DOHH2 (cell line): ENCODE results near the gene SPACDR.

Source experiments
- H3F3A ChIP-seq: fragments of 200-600 bp; sonication (generic), shearing (Covaris generic); 2 replicates; pipeline ENCODE4 v1.6.0; 2016; ENCODE audit warnings: antibody characterized with exemption, mild to moderate bottlenecking; ENCODE audit not compliant: control insufficient read depth, insufficient read depth
- H3K27ac ChIP-seq: fragments of 200-600 bp; sonication (generic); 2 replicates; pipeline ENCODE4 v1.5.1; 2014; ENCODE audit warnings: low read depth, mild to moderate bottlenecking, low read length, moderate library complexity
- H3K27me3 ChIP-seq: fragments of 200-600 bp; sonication (generic); 2 replicates; pipeline ENCODE4 v1.6.1; 2014; ENCODE audit warnings: mild to moderate bottlenecking, low read length, mixed read lengths; ENCODE audit not compliant: control insufficient read depth
- H3K36me3 ChIP-seq: fragments of 200-600 bp; sonication (generic); 2 replicates; pipeline ENCODE4 v1.6.1; 2014; ENCODE audit warnings: mild to moderate bottlenecking, low read length, moderate library complexity, mixed read lengths; ENCODE audit not compliant: control insufficient read depth
- H3K4me1 ChIP-seq: fragments of 200-600 bp; sonication (generic); 2 replicates; pipeline ENCODE4 v1.6.1; 2014; ENCODE audit warnings: mild to moderate bottlenecking, low read length, mixed read lengths; ENCODE audit not compliant: control insufficient read depth
- H3K4me2 ChIP-seq: fragments of 200-600 bp; sonication (generic); 2 replicates; pipeline ENCODE4 v1.6.0; 2014; ENCODE audit warnings: mild to moderate bottlenecking, low read length, moderate library complexity
- H3K4me3 ChIP-seq: fragments of 200-600 bp; sonication (generic); 2 replicates; pipeline ENCODE4 v1.5.1; 2014; ENCODE audit warnings: mild to moderate bottlenecking, low read length, mixed read lengths
- H3K79me2 ChIP-seq: fragments of 200-600 bp; sonication (generic); 2 replicates; pipeline ENCODE4 v1.6.1; 2014; ENCODE audit warnings: mild to moderate bottlenecking, low read length, mixed read lengths; ENCODE audit not compliant: control insufficient read depth
- H3K9me2 ChIP-seq: fragments of 200-600 bp; sonication (generic); replicated peaks from 2 replicates; pipeline ENCODE4 v1.6.1; 2014; ENCODE audit warnings: mild to moderate bottlenecking, low read length, mixed read lengths; ENCODE audit not compliant: control insufficient read depth
- H3K9me3 ChIP-seq: fragments of 200-600 bp; sonication (generic); 2 replicates; pipeline ENCODE4 v1.6.1; 2014; ENCODE audit warnings: antibody characterized with exemption, low read length, mixed read lengths; ENCODE audit not compliant: control insufficient read depth, insufficient read depth
- H4K20me1 ChIP-seq: fragments of 200-600 bp; sonication (generic); 2 replicates; pipeline ENCODE4 v1.6.0; 2014; ENCODE audit warnings: low read depth, mild to moderate bottlenecking, antibody characterized with exemption, low read length, moderate library complexity; ENCODE audit not compliant: control insufficient read depth, insufficient read depth
- CTCF ChIP-seq: fragments of 200-600 bp; sonication (generic); IDR thresholded peaks from one replicate; pipeline ENCODE4 v1.5.1; 2014; ENCODE audit warnings: antibody characterized with exemption, mild to moderate bottlenecking, low read depth, low read length; ENCODE audit not compliant: poor library complexity, severe bottlenecking
- EZH2phosphoT487 ChIP-seq: fragments of 200-600 bp; sonication (generic); IDR thresholded peaks from 2 replicates; pipeline ENCODE4 v1.6.1; 2017; ENCODE audit warnings: borderline replicate concordance, mild to moderate bottlenecking, antibody characterized with exemption, low read length, moderate library complexity, mixed read lengths

The SPACDR gene

GRCh38 chr7:100432621-100433275 lies 31.3 kb downstream of the SPACDR start:
- H3K79me2 ChIP-seq, result peaks cover 69% of the 10 kb centered on the region
- H3F3A ChIP-seq, result peaks cover 47% of the 10 kb centered on the region
- peak overlapping the region; percentile 83 for H3K4me2 ChIP-seq
- H3K9me3 ChIP-seq, result peaks cover 3% of the 10 kb centered on the region
- H3K27me3 ChIP-seq, result no peaks in the 10 kb centered on the region
- H3K4me1 ChIP-seq, result peaks cover 64% of the 10 kb centered on the region
- H3K27ac ChIP-seq, result peak overlapping the region; percentile 89
- no peak for TF ChIP-seq EZH2phosphoT487
- no peak for TF ChIP-seq CTCF
- H3K9me2 ChIP-seq, result no peaks in the 10 kb centered on the region
- peak overlapping the region; percentile 77 for H3K4me3 ChIP-seq
- peaks cover 64% of the 10 kb centered on the region for H3K36me3 ChIP-seq
- H4K20me1 ChIP-seq, result peaks cover 11% of the 10 kb centered on the region; the same call in 1 of the 2 replicates

GRCh38 chr7:100432053-100432452 lies 32.0 kb downstream of the SPACDR start:
- Histone ChIP-seq H3F3A (peaks cover 46% of the 10 kb centered on the region), H3K4me3 (peak overlapping the region; percentile 77), H4K20me1 (peaks cover 11% of the 10 kb centered on the region; the same call in 1 of the 2 replicates), H3K36me3 (peaks cover 64% of the 10 kb centered on the region), H3K4me1 (peaks cover 60% of the 10 kb centered on the region), H3K27me3 (no peaks in the 10 kb centered on the region), H3K9me2 (no peaks in the 10 kb centered on the region), H3K27ac (peak overlapping the region; percentile 89), H3K9me3 (peaks cover 5% of the 10 kb centered on the region), H3K79me2 (peaks cover 68% of the 10 kb centered on the region), H3K4me2 (peak overlapping the region; percentile 83)
- TF ChIP-seq CTCF, result no peak
- no peak for TF ChIP-seq EZH2phosphoT487

GRCh38 chr7:100431286-100431735 lies 32.7 kb downstream of the SPACDR start:
- peaks cover 46% of the 10 kb centered on the region for H3F3A ChIP-seq
- no peaks in the 10 kb centered on the region for H3K27me3 ChIP-seq
- H3K9me2 ChIP-seq, result no peaks in the 10 kb centered on the region
- peaks cover 67% of the 10 kb centered on the region for H3K79me2 ChIP-seq
- peaks cover 5% of the 10 kb centered on the region for H3K9me3 ChIP-seq
- peak overlapping the region; percentile 83 for H3K4me2 ChIP-seq
- TF ChIP-seq EZH2phosphoT487, result no peak
- TF ChIP-seq CTCF, result no peak
- H3K4me1 ChIP-seq, result peaks cover 55% of the 10 kb centered on the region
- peaks cover 11% of the 10 kb centered on the region; the same call in 1 of the 2 replicates for H4K20me1 ChIP-seq
- H3K36me3 ChIP-seq, result peaks cover 64% of the 10 kb centered on the region
- peak overlapping the region; percentile 77 for H3K4me3 ChIP-seq
- H3K27ac ChIP-seq, result peak overlapping the region; percentile 89
